Measurements from ENCODE around the gene USP21. TPM values are rescaled to one million over a fixed set of nuclear protein-coding genes. Genes with fewer than 3 reads are reported as not detected.

The USP21 gene
- total and polyA plus RNA-seq, 2 of the 4 experiments (the other 2 are of a cell fraction), result 6.3 to 23.8 TPM

- POLR2A ChIA-PET (ENCODE audit: unreplicated experiment), result no interaction called here
- no peak overlapping the region for H3K18ac ChIP-seq (ENCODE audit: low read depth, low read length)
- H3K36me3 ChIP-seq (ENCODE audit: control insufficient read depth, insufficient read depth, low read length), result peaks cover 6% of the 10 kb centered on the region
- no peak for TF ChIP-seq USF2 (IDR thresholded peaks at IDR 0.05; ENCODE audit: low read depth, low read length)
- no peak for TF ChIP-seq MXI1 (IDR thresholded peaks at IDR 0.05; ENCODE audit: borderline replicate concordance, low read depth, low read length)
- TF ChIP-seq RAD21 (IDR thresholded peaks at IDR 0.05; ENCODE audit: low read length), result no peak
- TF ChIP-seq SMC3 (IDR thresholded peaks at IDR 0.05; ENCODE audit: low read depth, low read length), result no peak
- no peak for TF ChIP-seq NFE2L2 (IDR thresholded peaks at IDR 0.05; ENCODE audit: low read depth, low read length)
- no peak for TF ChIP-seq MAZ (IDR thresholded peaks at IDR 0.05; ENCODE audit: borderline replicate concordance, low read depth, low read length)
- TF ChIP-seq BHLHE40 (IDR thresholded peaks at IDR 0.05; ENCODE audit: low read depth, low read length), result no peak
- TF ChIP-seq RFX5 (IDR thresholded peaks at IDR 0.05; ENCODE audit: low read depth, low read length), result no peak
- no peak for TF ChIP-seq MAFK (IDR thresholded peaks at IDR 0.05; ENCODE audit: low read depth, low read length)
- TF ChIP-seq FOS (IDR thresholded peaks at IDR 0.05; ENCODE audit: low read depth, low read length), result no peak
- TF ChIP-seq RCOR1 (IDR thresholded peaks at IDR 0.05; ENCODE audit: insufficient replicate concordance, low read length), result no peak
- TF ChIP-seq ELK1 (IDR thresholded peaks at IDR 0.05; ENCODE audit: borderline replicate concordance, low read depth, low read length), result no peak
- no peak overlapping the region for H3K4me3 ChIP-seq (ENCODE audit: insufficient read depth, low read depth, low read length)
- H2BK120ac ChIP-seq (ENCODE audit: low read depth, low read length), result no peak overlapping the region
- H3K23ac ChIP-seq (ENCODE audit: low read depth, low read length), result peak overlapping the region; percentile 65; the same call in 1 of the 2 replicates
- no TSS peak for BruUV-seq (replicated peaks)
- no peak overlapping the region for H2AK5ac ChIP-seq (ENCODE audit: low read depth, low read length)
- H3K9ac ChIP-seq (ENCODE audit: low read depth, low read length), result no peak overlapping the region
- dilution Hi-C loops (cut with HindIII; ENCODE audit: low sequenced_read_pairs, unreplicated experiment) (no loop called here), in situ Hi-C loops (cut with MboI; ENCODE audit: low sequenced_read_pairs) (no loop called here), intact Hi-C loops (cut with micrococcal nuclease) (no loop called here)
- no peak overlapping the region for H4K5ac ChIP-seq (ENCODE audit: low read depth, low read length)
- H2AK9ac ChIP-seq (replicated peaks; ENCODE audit: low read depth, low read length, poor library complexity), result no peak overlapping the region
- no peak overlapping the region for H3K14ac ChIP-seq (replicated peaks; ENCODE audit: low read depth, low read length)
- H3K9me1 ChIP-seq (ENCODE audit: insufficient read depth, low read length), result peaks cover 21% of the 10 kb centered on the region
- H3K4ac ChIP-seq (ENCODE audit: low read depth, low read length), result no peak overlapping the region; the same call in 1 of the 2 replicates
- peaks cover 7% of the 10 kb centered on the region for H3K4me1 ChIP-seq (ENCODE audit: control insufficient read depth, insufficient read depth, low read length)
- peaks cover 51% of the 10 kb centered on the region for H4K20me1 ChIP-seq (ENCODE audit: insufficient read depth, low read length)
- DNase-seq (no peak), ATAC-seq (ENCODE audit: low read depth) (no peak)
- no peaks in the 10 kb centered on the region for H3K9me3 ChIP-seq (ENCODE audit: control insufficient read depth, insufficient read depth, low read length)
- H3K27me3 ChIP-seq (ENCODE audit: control insufficient read depth, insufficient read depth, low read length), result no peaks in the 10 kb centered on the region
- CTCF ChIA-PET, result no interaction called here
- no peak overlapping the region for H3K27ac ChIP-seq (ENCODE audit: insufficient read depth, low read length)
- H2BK15ac ChIP-seq (ENCODE audit: low read depth, low read length), result no peak overlapping the region
- 100% methylated on average over 1 of the region's 1 CpG; no CpG with 5 or more reads in 1 of the 2 experiments for WGBS, 2 experiments (ENCODE audit: extremely low coverage in 2 of 2, insufficient read length in 1 of 2)
- peaks cover 17 to 80% of the 10 kb centered on the region in 2 experiments for H3K79me1 ChIP-seq (ENCODE audit: low read depth in 1 of 2, low read length in 2 of 2)
- no peak overlapping the region for H4K8ac ChIP-seq (ENCODE audit: low read depth in 2 of 2, low read length in 2 of 2)
- no peak overlapping the region for H3K4me2 ChIP-seq (ENCODE audit: low read depth, low read length)
- no peak overlapping the region for H4K91ac ChIP-seq (ENCODE audit: insufficient read depth, low read depth, low read length)
- no peak overlapping the region for H3K56ac ChIP-seq (ENCODE audit: extremely low read depth, insufficient read depth, low read length)
- no peak overlapping the region for H2AFZ ChIP-seq (replicated peaks; ENCODE audit: low read length, poor library complexity)
- no peak overlapping the region for H2BK20ac ChIP-seq (ENCODE audit: low read depth, low read length)
- H2BK5ac ChIP-seq (ENCODE audit: low read depth, low read length, poor library complexity, severe bottlenecking), result peak overlapping the region; percentile 46
Measured at GRCh38 chr1:161113915-161114314, 45.4 kb upstream of the USP21 start.

Measured in IMR-90 (cell line).